ENCODE data around the gene PFKL. TPM values are rescaled to one million over a fixed set of nuclear protein-coding genes. Genes with fewer than 3 reads are reported as not detected.

Gene PFKL
- total and polyA plus RNA-seq, 2 experiments from 2014 or later = 40.3 to 106 TPM

DNA sequence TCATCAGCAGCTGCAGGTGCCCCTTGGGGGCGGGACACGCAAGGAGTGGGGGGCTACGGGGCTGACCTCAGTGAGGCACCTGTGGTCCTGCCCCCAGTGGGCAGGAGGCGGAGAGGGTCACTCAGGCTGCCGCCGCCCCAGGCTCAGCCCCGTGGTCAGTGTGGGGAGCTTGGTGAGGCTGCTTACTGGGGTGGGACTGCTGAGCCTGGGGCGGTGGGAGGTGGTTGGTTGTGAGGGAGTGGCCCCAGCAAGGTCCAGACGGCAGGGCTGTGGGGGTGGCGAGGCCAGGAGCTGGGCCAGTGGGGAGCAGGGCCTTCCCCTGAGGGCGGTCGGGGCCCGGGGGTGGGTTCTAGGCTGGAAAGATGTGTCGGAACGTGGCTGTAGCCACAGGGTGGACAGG is 14.3 kb downstream of the PFKL start (continued):
- TF ChIP-seq ZNF462 (CRISPR knock-in tag; IDR thresholded peaks at IDR 0.05) = no peak
- no peak for TF ChIP-seq ETS1 (IDR thresholded peaks at IDR 0.05)
- no peak for TF ChIP-seq JUNB (IDR thresholded peaks at IDR 0.05; ENCODE audit: unreplicated experiment)
- TF ChIP-seq STAT1 (IDR thresholded peaks at IDR 0.05; ENCODE audit: unreplicated experiment) = no peak
- TF ChIP-seq EZH2phosphoT487 (IDR thresholded peaks at IDR 0.05; ENCODE audit: unreplicated experiment) = no peak

- no peak for DNase-seq (ENCODE audit: low spot score)
- Histone ChIP-seq H3K79me2 (replicated peaks; ENCODE audit: insufficient read depth) (no peaks in the 10 kb centered on the region), H4K20me1 (replicated peaks; ENCODE audit: insufficient read depth) (no peaks in the 10 kb centered on the region), H3K36me3 (ENCODE audit: insufficient read depth) (no peaks in the 10 kb centered on the region), H3K27me3 (ENCODE audit: insufficient read depth) (no peaks in the 10 kb centered on the region), H2AFZ (no peak overlapping the region), H3K4me1 (ENCODE audit: insufficient read depth) (no peaks in the 10 kb centered on the region), H3K27ac (ENCODE audit: low read depth) (no peak overlapping the region), H3K4me3 (no peak overlapping the region), H3K4me2 (no peak overlapping the region), H3F3A (replicated peaks; ENCODE audit: low read depth) (no peaks in the 10 kb centered on the region), H3K9me2 (ENCODE audit: insufficient read depth) (no peaks in the 10 kb centered on the region)
- TF ChIP-seq CREB1 (CRISPR knock-in tag; IDR thresholded peaks at IDR 0.05; ENCODE audit: low read depth) = no peak
- Mint-ChIP-seq H3K36me3 (ENCODE audit: low read depth) (peaks cover 6% of the 10 kb centered on the region), H3K27me3 (ENCODE audit: insufficient read depth, low read depth, poor library complexity) (peaks cover 1% of the 10 kb centered on the region), H3K27ac (no peak overlapping the region), H3K9me3 (no peaks in the 10 kb centered on the region), H3K4me1 (no peaks in the 10 kb centered on the region), H3K4me3 (no peak overlapping the region)
- ATAC-seq = no peak
Measured at GRCh38 chr21:44314561-44314960, 14.7 kb downstream of the PFKL start.
